GM10266 (cell line): Measurements from ENCODE around the gene FBXW11.

Source experiments
- DNase-seq: peaks from one replicate; pipeline ENCODE4 v3.0.0; 2012; ENCODE audit errors: extremely low spot score
- TF ChIP-seq, protein P1 (sequence below): IDR thresholded peaks from 2 replicates; pipeline ENCODE4 v1.5.1; 2012; ENCODE audit warnings: mild to moderate bottlenecking, low read depth; ENCODE audit not compliant: control insufficient read depth, insufficient read depth; ENCODE audit errors: missing control alignments

Gene FBXW11

GRCh38 chr5:172050080-172050479 lies 43.6 kb upstream of the FBXW11 start:
- no peak for DNase-seq
- TF ChIP-seq, protein P1, sequence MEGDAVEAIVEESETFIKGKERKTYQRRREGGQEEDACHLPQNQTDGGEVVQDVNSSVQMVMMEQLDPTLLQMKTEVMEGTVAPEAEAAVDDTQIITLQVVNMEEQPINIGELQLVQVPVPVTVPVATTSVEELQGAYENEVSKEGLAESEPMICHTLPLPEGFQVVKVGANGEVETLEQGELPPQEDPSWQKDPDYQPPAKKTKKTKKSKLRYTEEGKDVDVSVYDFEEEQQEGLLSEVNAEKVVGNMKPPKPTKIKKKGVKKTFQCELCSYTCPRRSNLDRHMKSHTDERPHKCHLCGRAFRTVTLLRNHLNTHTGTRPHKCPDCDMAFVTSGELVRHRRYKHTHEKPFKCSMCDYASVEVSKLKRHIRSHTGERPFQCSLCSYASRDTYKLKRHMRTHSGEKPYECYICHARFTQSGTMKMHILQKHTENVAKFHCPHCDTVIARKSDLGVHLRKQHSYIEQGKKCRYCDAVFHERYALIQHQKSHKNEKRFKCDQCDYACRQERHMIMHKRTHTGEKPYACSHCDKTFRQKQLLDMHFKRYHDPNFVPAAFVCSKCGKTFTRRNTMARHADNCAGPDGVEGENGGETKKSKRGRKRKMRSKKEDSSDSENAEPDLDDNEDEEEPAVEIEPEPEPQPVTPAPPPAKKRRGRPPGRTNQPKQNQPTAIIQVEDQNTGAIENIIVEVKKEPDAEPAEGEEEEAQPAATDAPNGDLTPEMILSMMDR = no peak

DNA sequence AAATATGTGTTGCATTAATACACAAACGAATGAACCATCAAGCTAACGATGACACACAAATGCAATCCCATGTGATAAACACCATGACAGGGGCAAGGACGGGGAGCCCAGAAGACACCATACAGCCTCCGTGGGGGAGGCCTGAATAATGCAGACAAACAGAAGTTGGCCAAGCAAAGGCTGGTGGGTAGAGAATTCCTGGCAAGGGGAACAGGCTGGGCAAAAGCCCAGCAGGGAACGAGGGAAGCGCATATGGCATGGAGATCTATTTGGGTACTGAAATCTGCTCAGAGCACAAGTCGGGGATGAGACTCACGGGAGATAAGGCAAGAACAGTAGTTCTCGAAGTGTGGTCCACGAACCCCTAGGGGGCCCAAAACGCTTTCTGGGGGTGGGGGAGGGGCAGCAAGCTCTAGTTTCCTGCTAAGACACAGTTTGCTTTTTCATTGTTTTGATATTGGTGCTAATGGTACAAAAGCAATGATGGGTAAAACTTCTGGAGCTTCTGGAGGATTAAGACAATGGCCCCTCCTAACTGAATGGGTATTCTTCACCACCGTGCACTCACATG lies 42.9 kb upstream of the FBXW11 start:
- no peak for DNase-seq
- TF ChIP-seq, protein P1 = no peak

GRCh38 chr5:172048539-172049101 lies 42.2 kb upstream of the FBXW11 start:
- DNase-seq = no peak

GRCh38 chr5:172048170-172048422 lies 41.7 kb upstream of the FBXW11 start:
- DNase-seq = no peak
- TF ChIP-seq, protein P1 = no peak

More at GRCh38 chr5:172048539-172049101, 42.2 kb upstream of the FBXW11 start:
- TF ChIP-seq, protein P1 = no peak

GRCh38 chr5:172046593-172046992 lies 40.2 kb upstream of the FBXW11 start:
- TF ChIP-seq, protein P1 = no peak
- DNase-seq = no peak

DNA sequence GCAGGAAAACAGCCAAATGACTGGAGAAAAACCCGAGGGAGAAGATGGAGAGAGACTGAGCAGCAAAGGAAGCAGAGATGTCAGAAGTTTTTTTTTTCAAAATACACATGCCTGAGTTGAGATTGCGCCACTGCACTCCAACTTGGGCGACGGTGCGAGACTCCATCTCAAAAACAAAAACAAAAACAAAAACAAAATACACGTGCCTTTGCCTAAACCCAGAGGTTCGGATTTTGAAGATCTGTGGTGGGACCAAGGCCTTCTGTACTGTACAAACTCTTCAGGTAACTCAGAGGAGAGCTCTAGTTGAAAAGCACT lies 38.8 kb upstream of the FBXW11 start:
- TF ChIP-seq, protein P1 = no peak

GRCh38 chr5:172044631-172045314 lies 38.3 kb upstream of the FBXW11 start:
- DNase-seq = no peak
- TF ChIP-seq, protein P1 = peak; percentile 2

More for the DNA sequence above, 38.8 kb upstream of the FBXW11 start:
- no peak for DNase-seq
